ENCODE results near the gene NAMPT. TPM values are rescaled to one million over a fixed set of nuclear protein-coding genes. Genes with fewer than 3 reads are reported as not detected.

NAMPT gene
- total and polyA plus RNA-seq, 7 donors: 51.1 to 717 (median 83.9) TPM

DNA sequence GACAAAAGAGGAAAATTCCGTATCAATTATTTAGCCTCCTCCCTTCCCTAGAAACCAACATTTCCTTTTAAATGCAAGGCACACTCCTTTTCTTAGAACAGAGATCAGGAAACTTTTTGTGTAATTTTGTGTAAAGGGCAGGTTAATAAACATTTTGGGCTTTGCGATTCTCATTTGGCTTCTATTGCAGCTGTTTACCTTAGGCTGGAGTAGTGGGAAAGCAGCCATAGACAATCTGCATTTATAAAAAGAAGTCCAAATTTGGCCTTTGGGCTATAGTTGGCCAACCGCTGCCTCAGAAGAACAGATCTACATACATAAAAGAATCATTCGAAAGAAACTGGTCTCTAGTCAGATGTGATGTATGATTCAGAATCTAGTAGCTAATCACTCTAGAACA lies 35.3 kb downstream of the NAMPT start:
- Histone ChIP-seq H3K9me3 (peaks cover 0 to 4% (median 0%) of the 10 kb centered on the region in 4 donors), H3K36me3 (peaks cover 0 to 69% (median 16%) of the 10 kb centered on the region in 4 donors), H3K4me1 (no peaks in the 10 kb centered on the region), H3K27ac (no peak overlapping the region), H3K27me3 (no peaks in the 10 kb centered on the region), H3K4me3 (no peak overlapping the region)
- intact Hi-C loops (cut with DNase I): no loop called here
- no peak for DNase-seq
- TF ChIP-seq POLR2AphosphoS5 (IDR thresholded peaks at IDR 0.05) (no peak), EP300 (IDR thresholded peaks at IDR 0.05) (no peak), POLR2A (IDR thresholded peaks at IDR 0.05) (no peak)
- TF ChIP-seq, protein P1, sequence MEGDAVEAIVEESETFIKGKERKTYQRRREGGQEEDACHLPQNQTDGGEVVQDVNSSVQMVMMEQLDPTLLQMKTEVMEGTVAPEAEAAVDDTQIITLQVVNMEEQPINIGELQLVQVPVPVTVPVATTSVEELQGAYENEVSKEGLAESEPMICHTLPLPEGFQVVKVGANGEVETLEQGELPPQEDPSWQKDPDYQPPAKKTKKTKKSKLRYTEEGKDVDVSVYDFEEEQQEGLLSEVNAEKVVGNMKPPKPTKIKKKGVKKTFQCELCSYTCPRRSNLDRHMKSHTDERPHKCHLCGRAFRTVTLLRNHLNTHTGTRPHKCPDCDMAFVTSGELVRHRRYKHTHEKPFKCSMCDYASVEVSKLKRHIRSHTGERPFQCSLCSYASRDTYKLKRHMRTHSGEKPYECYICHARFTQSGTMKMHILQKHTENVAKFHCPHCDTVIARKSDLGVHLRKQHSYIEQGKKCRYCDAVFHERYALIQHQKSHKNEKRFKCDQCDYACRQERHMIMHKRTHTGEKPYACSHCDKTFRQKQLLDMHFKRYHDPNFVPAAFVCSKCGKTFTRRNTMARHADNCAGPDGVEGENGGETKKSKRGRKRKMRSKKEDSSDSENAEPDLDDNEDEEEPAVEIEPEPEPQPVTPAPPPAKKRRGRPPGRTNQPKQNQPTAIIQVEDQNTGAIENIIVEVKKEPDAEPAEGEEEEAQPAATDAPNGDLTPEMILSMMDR (IDR thresholded peaks at IDR 0.05): no peak
- 95 to 98% methylated on average over 4 of the region's 4 CpGs for WGBS, 2 donors

DNA sequence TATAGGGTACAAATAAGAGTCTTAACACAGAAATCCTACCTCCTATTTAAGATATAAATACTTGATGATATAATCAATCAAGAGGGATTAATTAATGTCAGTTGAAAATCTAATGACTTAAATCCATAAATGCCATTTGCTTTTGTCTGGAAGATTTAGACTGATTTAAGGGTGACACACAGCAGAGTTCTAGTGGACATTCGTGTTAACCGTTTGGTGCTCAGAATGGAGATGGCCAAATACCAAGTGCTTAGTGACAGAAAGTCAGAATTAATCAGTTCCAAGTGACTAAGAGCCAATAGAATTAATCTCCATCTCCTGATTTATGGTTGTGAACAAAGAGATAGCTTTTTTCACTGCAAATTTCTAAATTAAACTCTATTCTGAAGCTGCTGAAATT lies 36.2 kb downstream of the NAMPT start:
- 97 to 99% methylated on average over 2 of the region's 2 CpGs for WGBS, 2 donors
- Histone ChIP-seq H3K4me1 (no peaks in the 10 kb centered on the region), H3K27ac (no peak overlapping the region), H3K27me3 (no peaks in the 10 kb centered on the region), H3K36me3 (peaks cover 0 to 60% (median 14%) of the 10 kb centered on the region in 4 donors), H3K9me3 (peaks cover 0 to 4% (median 0%) of the 10 kb centered on the region in 4 donors), H3K4me3 (no peak overlapping the region)
- TF ChIP-seq POLR2A (IDR thresholded peaks at IDR 0.05) (no peak), POLR2AphosphoS5 (IDR thresholded peaks at IDR 0.05) (no peak), EP300 (IDR thresholded peaks at IDR 0.05) (no peak)
- TF ChIP-seq, protein P1 (IDR thresholded peaks at IDR 0.05): no peak
- no peak for DNase-seq
- intact Hi-C loops (cut with DNase I): no loop called here

DNA sequence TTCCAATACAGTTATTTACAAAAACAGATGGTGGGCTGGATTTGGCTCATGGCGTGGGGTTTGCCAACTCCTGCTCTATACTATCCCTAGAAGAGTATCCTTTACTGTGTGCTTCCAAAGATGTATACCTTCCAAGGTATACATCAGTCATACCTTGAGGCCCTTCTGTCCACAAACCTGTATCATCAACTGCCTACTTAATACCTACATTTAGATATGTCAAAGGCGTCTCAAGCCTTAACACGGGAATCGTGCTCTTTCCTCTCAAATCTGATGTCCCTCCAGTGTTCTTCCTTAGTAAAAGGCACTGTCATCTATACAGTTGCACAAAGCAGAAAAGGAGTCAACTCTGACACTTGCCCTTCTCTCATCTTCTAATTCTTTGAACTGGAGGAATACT lies 36.9 kb downstream of the NAMPT start:
- no peak overlapping the region for H3K27ac ChIP-seq
- WGBS, 2 donors: 97 to 99% methylated on average over 4 of the region's 4 CpGs
- peaks cover 0 to 4% (median 0%) of the 10 kb centered on the region in 4 donors for H3K9me3 ChIP-seq
- no peaks in the 10 kb centered on the region for H3K27me3 ChIP-seq
- TF ChIP-seq POLR2AphosphoS5 (IDR thresholded peaks at IDR 0.05) (no peak), POLR2A (IDR thresholded peaks at IDR 0.05) (no peak), EP300 (IDR thresholded peaks at IDR 0.05) (no peak)
- TF ChIP-seq, protein P1 (IDR thresholded peaks at IDR 0.05): no peak
- H3K36me3 ChIP-seq: peaks cover 0 to 52% (median 9%) of the 10 kb centered on the region in 4 donors
- no peak for DNase-seq
- H3K4me1 ChIP-seq: no peaks in the 10 kb centered on the region
- no peak overlapping the region for H3K4me3 ChIP-seq
- intact Hi-C loops (cut with DNase I): no loop called here

DNA sequence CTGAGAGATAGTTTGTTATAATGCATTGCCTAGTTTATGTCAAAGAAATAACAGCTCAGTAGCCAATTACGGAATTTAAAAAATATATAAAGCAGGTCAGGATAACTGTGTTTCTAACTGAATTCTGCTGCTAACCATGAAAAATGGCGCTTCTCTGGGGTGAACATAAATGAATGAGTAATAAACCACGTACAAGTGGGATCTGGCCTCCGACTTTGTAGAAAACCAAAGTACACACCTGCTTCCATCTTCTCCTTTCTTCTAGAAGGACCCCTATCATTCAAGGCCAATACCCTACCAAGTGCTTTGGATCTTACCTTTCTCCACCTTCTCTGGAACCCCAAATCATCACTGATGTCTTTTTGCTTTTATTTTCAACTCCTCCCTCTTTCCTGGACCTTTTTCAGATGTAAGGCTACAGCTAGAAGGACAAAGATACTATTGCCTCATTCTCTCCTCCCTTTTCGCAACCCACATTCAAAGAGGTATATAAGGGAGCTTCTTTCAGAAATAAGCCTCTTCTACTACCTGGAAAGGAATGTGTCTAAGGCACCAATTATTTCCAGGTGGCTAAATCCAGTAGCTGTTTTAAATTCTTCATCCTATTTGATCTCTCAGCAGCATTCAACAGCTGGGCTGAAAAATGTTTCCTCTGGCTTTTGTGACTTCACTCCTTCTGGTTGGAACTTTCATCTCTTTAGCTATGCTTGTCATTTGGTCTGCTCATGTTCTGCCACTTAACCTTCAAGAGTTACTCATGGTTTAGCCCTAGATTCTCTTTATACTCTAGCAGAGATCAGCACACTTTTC lies 37.7 kb downstream of the NAMPT start:
- Histone ChIP-seq H3K36me3 (peaks cover 0 to 45% (median 7%) of the 10 kb centered on the region in 4 donors), H3K9me3 (peaks cover 0 to 4% (median 0%) of the 10 kb centered on the region in 4 donors), H3K4me3 (no peak overlapping the region), H3K4me1 (no peaks in the 10 kb centered on the region), H3K27me3 (no peaks in the 10 kb centered on the region), H3K27ac (no peak overlapping the region)
- 88 to 90% methylated on average over 5 of the region's 5 CpGs for WGBS, 2 donors
- TF ChIP-seq POLR2AphosphoS5 (IDR thresholded peaks at IDR 0.05) (no peak), EP300 (IDR thresholded peaks at IDR 0.05) (no peak), POLR2A (IDR thresholded peaks at IDR 0.05) (no peak)
- TF ChIP-seq, protein P1 (IDR thresholded peaks at IDR 0.05): no peak
- no peak for DNase-seq
- intact Hi-C loops (cut with DNase I): no loop called here

Data from sigmoid colon (tissue), 7 donors.